Activated CD4-positive, alpha-beta T cell treated with anti-CD3 and anti-CD28 coated beads, Interleukin-2, amount 50 U/mL, for 16 hours (primary cell): ENCODE measurements around the gene ZYX.
A peak's percentile ranks its signal among the peaks of the same experiment; 100 is the strongest.
"Not testable (repeated sequence)": the region's sequence is repeated elsewhere in the genome, so short reads cannot be mapped to it uniquely, and the experiment has no call there.

ENCODE experiments used
- DNase-seq: peaks from one replicate; pipeline ENCODE4 v3.0.0-alpha.2; 2020

ZYX gene

DNA sequence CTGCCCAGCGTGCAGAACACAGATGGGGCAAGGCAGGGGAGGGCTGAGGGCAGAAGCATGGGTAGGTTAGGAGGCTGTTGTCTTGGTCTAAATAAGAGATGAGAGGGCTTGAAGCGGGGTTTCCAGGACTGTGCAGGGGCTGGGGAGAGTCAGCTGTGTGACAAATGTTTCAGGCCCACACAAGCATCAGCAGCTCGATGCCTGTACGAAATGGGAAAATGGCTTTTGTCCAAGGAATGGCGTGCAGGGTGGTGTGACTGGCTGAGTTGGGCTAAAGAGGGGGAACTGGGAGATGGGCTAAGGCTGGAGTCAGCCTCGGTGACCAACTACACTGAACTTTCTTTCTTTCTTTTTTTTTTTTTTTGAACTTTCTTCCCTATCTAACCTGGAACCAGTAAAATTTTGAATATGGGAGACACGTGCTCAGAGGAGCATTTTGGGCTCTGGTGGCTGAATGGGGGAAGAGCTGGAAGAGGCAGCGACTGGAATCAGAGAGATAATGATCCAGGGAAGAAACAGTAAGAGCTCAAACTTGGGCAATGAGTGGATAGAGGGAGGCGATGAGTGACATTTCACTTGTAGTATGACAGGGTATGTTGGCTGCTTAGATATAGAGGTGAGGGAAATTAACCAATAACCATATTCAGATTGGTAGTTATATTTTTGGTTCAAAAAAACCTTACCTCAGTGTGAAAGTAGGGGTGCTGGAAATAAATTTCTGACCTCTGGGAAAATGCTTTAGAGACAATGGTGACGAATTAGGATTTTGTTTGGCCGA is 37.7 kb downstream of the ZYX start:
- no peak for DNase-seq

DNA sequence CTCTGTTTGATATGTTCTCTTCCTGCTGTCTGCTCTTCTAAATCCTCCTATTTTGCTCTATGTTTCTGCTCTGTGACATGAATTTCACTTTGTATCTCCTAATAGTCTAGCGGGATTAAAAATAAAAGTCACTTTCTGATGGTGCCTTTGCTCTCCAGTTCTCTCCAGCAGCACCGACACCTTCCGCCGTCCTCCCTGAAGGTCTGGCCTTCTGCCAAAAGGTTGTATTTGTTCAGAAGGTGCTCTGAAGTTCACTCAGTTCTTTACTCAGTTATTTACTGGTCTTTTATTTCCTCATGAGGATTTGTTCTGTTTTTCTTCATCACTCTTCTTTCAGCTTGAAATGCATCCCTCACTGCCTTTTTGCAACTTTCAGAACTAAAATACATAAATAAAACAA is 38.7 kb downstream of the ZYX start:
- no peak for DNase-seq

DNA sequence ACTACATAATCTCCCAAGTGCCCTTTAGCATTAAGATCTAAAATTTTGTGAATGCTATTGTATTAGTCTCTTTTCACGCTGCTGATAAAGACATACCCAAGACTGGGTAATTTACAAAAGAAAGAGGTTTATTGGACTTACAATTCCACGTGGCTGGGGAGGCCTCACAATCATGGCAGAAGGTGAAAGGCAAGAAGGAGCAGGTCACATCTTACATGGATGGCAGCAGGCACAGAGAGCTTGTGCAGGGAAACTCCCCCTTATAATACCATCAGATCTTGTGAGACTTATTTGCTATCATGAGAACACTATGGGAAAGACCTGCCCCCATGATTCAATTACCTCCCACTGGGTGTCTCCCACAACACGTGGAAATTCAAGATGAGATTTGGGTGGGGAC is 39.5 kb downstream of the ZYX start:
- not testable (repeated sequence) for DNase-seq

DNA sequence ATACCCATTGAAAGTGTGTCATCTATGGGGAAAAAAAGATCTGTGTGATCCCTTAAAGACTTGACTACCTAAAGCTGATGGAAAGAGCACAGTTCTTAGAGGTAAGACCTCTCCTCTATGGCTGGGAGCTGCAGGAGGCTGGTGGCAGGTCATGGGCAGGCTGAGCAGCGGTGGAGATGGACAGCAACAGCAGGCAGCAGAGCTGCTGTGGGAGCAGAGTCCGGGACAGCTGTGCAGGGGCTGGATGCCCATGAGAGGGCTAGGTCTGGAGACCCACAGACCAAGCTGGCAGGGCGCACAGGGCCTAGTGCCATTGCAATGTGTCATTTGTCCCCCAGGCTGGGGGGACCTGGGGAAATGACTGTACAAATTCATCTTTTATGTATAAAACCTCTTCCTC is 40.9 kb downstream of the ZYX start:
- no peak for DNase-seq

DNA sequence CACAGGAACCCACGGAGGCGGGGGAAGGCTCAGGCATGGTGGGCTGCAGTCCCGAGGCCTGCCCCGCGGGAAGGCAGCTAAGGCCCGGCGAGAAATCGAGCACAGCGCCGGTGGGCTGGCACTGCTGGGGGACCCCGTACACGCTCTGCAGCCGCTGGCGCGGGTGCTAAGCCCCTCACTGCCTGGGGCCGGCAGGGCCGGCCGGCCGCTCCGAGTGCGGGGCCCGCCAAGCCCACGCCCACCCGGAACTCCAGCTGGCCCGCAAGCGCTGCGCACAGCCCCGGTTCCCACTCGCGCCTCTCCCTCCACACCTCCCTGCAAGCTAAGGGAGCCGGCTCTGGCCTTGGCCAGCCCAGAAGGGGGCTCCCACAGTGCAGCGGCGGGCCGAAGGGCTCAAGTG is 43.3 kb downstream of the ZYX start:
- not testable (repeated sequence) for DNase-seq

DNA sequence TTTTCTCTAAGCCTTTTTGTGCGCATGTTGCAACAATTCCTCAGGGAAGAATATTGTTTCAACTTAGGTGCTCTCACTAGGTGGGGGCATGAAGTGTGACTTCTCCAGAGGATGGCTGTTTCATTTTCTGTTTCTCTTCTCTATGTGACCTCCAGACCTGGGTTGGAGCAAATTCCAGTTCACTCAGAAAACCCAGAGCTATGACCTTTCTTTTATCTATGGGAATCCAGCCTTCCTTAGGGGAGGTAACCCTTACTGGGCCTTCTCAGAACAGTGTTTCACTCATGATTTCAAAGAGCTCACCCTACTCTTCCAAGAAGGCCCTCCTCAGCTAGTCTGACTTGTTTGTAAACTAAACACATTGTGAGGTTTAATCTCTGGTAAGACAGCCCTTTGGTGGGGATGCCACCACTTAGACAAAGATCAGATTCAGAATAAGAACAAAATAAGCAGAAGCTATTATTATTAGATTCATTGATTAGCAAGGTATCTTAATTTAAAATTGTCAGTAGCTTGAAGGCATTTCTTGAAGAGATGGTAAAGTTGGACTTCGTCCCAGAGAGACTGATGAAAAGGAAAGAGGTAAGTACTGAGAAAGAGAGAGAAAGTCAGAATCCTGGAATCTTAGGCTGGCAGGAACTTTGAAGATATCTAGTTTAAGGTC is 45.5 kb downstream of the ZYX start:
- no peak for DNase-seq

DNA sequence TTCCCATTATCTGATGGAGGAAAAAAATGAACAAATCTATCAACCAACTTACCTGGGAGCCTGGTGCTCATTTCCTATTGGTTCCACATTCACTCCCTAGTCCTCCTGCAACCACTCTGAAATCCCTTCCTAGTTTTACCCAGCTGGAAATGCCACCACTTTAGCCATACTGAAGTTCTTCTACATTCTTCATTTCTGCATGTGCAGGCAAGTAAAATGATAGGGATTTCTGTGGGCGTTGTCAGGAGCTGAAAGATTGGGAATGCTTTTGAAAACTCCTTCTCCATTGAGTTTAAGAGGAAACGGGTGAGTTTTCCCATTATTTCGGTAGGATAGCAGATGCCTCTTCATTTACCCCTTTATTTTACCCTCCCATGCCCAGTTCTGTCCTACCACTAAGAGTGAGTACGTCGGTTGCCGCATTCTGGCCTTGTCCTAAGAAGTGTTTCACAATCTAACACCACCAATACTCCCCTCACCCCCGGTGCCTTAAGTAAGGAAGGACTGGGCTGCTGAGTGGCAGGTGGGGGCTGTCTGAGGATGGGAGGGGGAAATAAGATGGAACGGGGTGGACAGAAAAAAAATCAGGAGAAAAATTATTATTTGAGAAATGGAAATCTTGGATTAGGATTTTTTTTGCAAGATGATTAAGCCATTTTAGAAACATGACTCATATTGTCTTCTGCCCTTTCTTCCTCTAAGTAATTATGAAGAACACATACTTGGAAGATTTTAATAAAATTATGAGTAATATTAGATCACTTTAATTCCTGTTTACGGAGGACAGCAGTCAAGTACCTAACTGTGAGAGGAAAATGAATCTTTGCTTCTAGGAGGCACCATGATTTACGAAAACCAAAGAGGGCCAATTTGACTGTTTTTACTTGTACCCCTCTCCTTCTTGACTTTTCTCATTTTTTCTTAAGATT is 48.9 kb downstream of the ZYX start:
- no peak for DNase-seq

DNA sequence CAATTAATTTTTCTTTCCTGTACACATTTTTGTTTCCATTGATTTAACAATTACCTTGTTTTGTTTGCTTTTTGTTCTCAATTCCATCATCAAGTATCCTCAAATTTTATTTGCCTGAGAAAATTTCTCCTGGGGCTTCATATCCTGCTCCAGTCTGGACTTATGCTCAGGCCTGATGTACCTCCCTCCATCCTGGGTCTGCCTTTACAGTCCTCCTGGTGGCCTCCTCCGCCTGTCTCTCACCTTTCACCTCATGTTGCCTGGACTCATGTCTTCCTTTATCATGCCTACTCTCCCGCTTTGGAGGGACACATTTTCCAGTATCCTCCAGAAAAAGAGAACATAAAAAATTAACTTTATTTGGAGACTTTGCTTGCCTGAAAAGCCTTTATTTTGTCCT is 50.0 kb downstream of the ZYX start:
- DNase-seq = no peak

DNA sequence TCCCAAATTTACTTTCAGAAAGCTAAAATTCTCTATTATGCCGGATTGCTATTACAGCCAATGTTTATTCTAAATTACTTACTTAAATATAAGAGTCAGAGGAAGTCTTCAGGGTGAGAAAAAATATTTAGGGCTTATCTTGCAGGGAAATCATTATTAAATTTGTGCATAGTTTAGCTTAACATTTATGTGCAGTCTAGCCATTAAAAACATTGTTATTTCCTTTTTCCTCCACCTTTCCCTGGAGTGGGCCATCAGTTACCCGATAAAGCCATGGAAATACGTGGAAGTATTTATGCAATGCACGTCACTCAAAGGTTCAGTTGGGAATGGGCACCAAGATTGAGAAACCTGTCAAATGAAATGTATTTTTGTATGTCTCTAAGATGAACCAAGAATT is 52.6 kb downstream of the ZYX start:
- no peak for DNase-seq

DNA sequence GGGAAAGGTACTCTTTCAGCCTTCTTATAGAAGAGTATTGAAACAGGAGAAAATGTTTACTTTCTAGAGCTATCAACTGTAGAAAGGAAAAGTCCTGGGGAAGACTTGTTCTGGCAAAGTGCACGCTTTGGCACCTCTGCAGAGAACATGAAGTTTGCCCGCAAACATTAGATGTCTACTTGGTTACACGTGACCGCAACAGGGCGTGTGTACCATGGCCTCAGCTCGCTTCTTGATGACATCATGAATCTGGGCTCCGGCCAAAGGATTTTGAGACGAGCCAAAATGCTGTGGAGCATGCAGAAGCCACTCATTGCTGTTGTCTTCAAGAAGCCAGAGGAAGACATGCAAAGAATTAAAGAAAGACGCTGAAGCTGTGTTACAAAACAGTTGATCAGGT is 53.5 kb downstream of the ZYX start:
- DNase-seq = no peak

DNA sequence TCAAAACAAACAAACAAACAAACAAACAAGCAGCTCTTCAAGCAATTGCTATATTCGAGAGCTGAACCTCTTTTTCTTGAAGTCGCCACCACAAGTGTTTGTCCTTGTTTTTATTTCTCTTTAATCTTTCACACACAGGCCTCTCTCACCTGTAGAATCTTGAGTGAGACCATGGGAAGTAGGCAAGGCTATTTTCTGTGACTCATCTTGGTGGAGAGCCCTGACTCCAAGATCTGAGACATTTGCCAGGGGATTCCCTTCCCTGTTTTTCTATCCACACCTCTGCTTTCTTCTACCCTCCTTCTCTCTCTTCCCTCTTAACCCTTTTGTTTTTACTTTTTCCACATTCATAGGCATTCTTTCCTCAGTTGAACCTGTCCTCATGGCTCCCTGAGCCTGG is 54.1 kb downstream of the ZYX start:
- no peak for DNase-seq

DNA sequence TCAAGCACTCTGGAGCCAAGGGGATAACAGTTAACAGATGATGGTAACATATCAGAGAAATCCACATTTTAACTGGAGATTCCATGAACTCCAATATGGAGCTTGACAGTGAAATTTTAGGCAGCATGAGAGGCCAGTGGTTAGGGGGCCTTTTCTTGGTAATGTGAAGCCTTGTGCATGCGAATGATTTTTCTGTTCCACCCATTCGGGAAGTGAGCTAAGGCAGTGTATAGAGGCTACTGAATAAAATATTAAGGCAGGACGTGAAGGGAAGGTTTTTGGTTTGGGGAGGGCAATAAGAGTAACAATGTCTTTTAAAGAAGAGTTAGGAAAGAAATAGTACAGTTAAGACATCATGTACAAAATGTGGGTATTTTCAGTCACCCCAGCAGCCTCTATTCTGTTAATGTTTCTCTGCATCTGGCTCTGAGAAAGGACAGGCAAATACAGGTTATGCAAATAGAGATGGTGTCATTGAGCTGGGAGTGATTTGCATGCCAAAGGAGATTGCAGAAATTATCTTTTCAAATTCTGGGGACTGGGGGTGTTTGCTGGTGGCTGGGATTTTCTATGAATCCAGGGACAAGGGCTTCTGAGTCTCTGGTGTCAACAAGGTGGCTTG is 55.3 kb downstream of the ZYX start:
- DNase-seq = no peak

DNA sequence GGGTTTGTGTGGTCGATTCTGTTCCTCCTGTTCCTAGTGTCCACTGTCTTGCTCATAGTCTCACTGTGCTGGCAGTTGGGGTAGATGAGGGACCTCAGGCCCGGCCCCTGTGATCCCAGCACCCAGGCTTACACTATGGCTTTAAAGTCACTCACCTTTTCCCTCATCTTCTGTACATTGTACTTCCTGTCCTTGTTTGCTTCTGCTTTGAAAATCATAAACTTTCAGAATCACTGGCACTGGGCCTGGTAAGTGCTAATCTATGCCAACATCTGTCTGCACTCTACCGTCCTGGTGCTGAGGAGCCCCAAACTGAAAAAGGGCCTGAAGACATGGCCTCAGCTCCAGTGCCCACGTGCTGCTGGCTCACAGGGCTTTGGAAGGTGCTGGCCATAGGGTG is 56.4 kb downstream of the ZYX start:
- peak; percentile 6 for DNase-seq

DNA sequence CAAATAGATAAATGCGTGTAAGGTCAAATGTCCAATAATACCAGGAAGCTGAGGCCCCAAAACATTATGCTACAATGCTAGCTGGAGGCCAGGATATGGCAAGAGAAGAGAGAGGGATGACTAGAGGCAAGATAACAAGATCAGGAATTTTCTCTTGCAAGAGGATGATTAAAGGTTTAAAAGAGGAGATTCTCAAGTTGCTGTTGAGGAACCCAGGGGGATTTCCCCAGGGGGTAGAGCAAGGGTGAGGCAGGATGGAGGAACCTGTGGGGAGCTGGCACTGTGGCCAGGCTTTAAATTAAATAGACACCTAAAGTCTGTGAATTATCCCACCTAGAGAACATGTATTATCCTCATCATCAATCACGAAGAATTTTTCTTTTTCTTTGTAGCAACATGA is 58.7 kb downstream of the ZYX start:
- DNase-seq = no peak
